Kidney (tissue), 14 donors: ENCODE results near the gene PTPRJ. TPM values are rescaled to one million over a fixed set of nuclear protein-coding genes. Genes with fewer than 3 reads are reported as not detected.

Experiments used
- DNase-seq, 5 donors: peaks; one replicate each; pipeline ENCODE4 v3.0.0-alpha.2; 2013 to 2020
- FAIRE-seq: peaks from 2 replicates; lab custom pipeline; 2012; peaks lifted over from hg19 to GRCh38; lab: Jason Lieb, UNC
- H3K27ac ChIP-seq, 2 donors: one replicate each; pipeline ENCODE4 v1.7.0; 2013; ENCODE audit warnings: low read depth in 2 of 2, low read length in 2 of 2, inconsistent platforms in 1 of 2
- H3K27me3 ChIP-seq: one replicate; pipeline ENCODE4 v1.7.1; 2013; ENCODE audit warnings: low read length, inconsistent platforms; ENCODE audit not compliant: control insufficient read depth, insufficient read depth
- H3K36me3 ChIP-seq, 3 donors: one replicate each; pipeline versions ENCODE4 v1.7.0 to v1.7.1; 2013; ENCODE audit warnings: low read length in 3 of 3, control low read depth in 1 of 3, inconsistent platforms in 1 of 3; ENCODE audit not compliant: insufficient read depth in 3 of 3, control insufficient read depth in 2 of 3
- H3K4me1 ChIP-seq, 3 donors: one replicate each; pipeline versions ENCODE4 v1.7.0 to v1.7.1; 2013; ENCODE audit warnings: low read length in 3 of 3, inconsistent platforms in 1 of 3, low read depth in 1 of 3; ENCODE audit not compliant: control insufficient read depth in 2 of 3, insufficient read depth in 2 of 3
- H3K4me3 ChIP-seq, 3 donors: one replicate each; pipeline versions ENCODE4 v1.7.0 to v1.8.1; 2013; ENCODE audit warnings: low read length in 3 of 3, control low read depth in 1 of 3, inconsistent platforms in 1 of 3
- H3K9ac ChIP-seq, 3 donors: one replicate each; pipeline versions ENCODE4 v1.7.0 to v1.7.1; 2013; ENCODE audit warnings: low read length in 3 of 3, control low read depth in 1 of 3, inconsistent platforms in 1 of 3
- H3K9me3 ChIP-seq, 3 donors: one replicate each; pipeline versions ENCODE4 v1.7.0 to v1.7.1; 2013; ENCODE audit warnings: low read length in 3 of 3, control low read depth in 1 of 3, inconsistent platforms in 1 of 3; ENCODE audit not compliant: control insufficient read depth in 2 of 3, insufficient read depth in 1 of 3
- intact Hi-C: fragments of 100-400 bp; cut with DNase I; formaldehyde crosslinking; loops from one replicate; pipeline ENCODE4 v1.11.1; 2022
- polyA plus RNA-seq: library from polyadenylated mRNA; stranded (reverse); fragments of 350-450 nt; fragmentation: Illumina TruSeq; extraction: RNeasy Lipid Tissue Mini Kit (QIAGEN cat#74804); gene quantifications from one replicate; pipeline ENCODE4 v1.2.3, GENCODE V29; 2014; ENCODE audit warnings: low read depth, low replicate concordance; ENCODE audit not compliant: insufficient read depth
- total RNA-seq: library from RNA; stranded (reverse); fragmentation: NEBNext Ultra II Directional; extraction: Animal tissue kit (Norgen Biotek cat#: 25700); gene quantifications from one replicate; pipeline ENCODE4 v1.2.1, GENCODE V29; 2021
- TF ChIP-seq, protein P1 (sequence below): IDR thresholded peaks from 3 replicates; pipeline ENCODE4 v1.5.1; 2012; ENCODE audit warnings: mild to moderate bottlenecking, moderate library complexity, borderline replicate concordance; ENCODE audit not compliant: insufficient read depth; ENCODE audit errors: extremely low read depth
- donor health status: control.
- donor health status: control.
- donor health status: control.
- donor health status: control.
- donor health status: control.
- donor health status: DM: yes; HTN: yes; CAD: no.
- donor health status: Normal renal cell carcinoma (clear cell type).

The PTPRJ gene
- total and polyA plus RNA-seq, 2 donors from 2014 or later, result 9.2 to 80.5 TPM

DNA sequence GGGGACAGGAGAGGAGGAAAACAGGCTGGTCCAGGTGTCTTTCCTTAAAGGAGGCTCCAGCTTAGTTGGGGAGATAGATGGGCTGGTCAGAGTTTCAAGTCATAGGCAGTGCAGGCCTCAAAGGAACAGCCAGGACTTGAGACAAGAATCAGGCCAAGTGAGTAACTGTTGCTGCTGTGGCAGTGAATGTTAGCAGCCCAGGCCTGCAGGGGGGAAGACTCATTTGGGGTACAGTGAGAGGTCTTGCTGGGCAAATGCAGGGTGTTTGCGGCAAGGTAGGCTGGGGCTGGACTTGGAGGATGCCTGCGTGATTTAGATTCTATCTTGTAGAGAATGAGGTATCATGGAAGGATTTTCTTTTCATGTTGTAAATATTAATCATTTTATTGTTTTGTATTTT lies 24.1 kb downstream of the PTPRJ start:
- no peaks in the 10 kb centered on the region for H3K36me3 ChIP-seq
- peaks cover 0 to 31% (median 23%) of the 10 kb centered on the region in 3 donors for H3K4me1 ChIP-seq
- peak overlapping the region in 1 of 2 donors; percentile 76 for H3K27ac ChIP-seq
- H3K9ac ChIP-seq, result no peak overlapping the region
- no peaks in the 10 kb centered on the region for H3K27me3 ChIP-seq
- intact Hi-C loops, result no loop called here
- TF ChIP-seq, protein P1, sequence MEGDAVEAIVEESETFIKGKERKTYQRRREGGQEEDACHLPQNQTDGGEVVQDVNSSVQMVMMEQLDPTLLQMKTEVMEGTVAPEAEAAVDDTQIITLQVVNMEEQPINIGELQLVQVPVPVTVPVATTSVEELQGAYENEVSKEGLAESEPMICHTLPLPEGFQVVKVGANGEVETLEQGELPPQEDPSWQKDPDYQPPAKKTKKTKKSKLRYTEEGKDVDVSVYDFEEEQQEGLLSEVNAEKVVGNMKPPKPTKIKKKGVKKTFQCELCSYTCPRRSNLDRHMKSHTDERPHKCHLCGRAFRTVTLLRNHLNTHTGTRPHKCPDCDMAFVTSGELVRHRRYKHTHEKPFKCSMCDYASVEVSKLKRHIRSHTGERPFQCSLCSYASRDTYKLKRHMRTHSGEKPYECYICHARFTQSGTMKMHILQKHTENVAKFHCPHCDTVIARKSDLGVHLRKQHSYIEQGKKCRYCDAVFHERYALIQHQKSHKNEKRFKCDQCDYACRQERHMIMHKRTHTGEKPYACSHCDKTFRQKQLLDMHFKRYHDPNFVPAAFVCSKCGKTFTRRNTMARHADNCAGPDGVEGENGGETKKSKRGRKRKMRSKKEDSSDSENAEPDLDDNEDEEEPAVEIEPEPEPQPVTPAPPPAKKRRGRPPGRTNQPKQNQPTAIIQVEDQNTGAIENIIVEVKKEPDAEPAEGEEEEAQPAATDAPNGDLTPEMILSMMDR, result no peak
- no peak for FAIRE-seq
- no peaks in the 10 kb centered on the region for H3K9me3 ChIP-seq
- no peak overlapping the region for H3K4me3 ChIP-seq
- DNase-seq, result no peak

DNA sequence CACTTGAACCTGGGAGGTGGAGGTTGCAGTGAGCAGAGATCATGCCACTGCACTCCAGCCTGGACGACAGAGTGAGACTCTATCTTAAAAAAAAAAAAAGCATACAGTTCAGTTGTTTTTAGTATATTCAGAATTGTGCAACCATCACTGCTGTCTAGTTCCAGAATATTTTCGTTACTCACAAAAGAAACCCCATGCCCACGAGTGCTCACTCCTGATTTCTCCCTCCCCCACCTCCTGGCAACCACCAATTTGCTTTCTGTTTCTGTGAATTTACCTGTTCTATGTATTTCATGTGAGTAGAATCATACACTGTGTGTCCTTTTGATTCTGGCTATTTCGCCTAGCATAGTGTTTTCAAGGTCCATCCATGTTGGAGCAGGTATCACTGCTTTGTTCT lies 24.8 kb downstream of the PTPRJ start:
- intact Hi-C loops, result no loop called here
- Histone ChIP-seq H3K4me1 (peaks cover 0 to 29% (median 21%) of the 10 kb centered on the region in 3 donors), H3K36me3 (no peaks in the 10 kb centered on the region), H3K4me3 (no peak overlapping the region), H3K9ac (no peak overlapping the region), H3K27ac (peak overlapping the region in 1 of 2 donors; percentile 23), H3K9me3 (no peaks in the 10 kb centered on the region), H3K27me3 (no peaks in the 10 kb centered on the region)
- DNase-seq, result no peak
- TF ChIP-seq, protein P1, result no peak
- FAIRE-seq, result no peak

DNA sequence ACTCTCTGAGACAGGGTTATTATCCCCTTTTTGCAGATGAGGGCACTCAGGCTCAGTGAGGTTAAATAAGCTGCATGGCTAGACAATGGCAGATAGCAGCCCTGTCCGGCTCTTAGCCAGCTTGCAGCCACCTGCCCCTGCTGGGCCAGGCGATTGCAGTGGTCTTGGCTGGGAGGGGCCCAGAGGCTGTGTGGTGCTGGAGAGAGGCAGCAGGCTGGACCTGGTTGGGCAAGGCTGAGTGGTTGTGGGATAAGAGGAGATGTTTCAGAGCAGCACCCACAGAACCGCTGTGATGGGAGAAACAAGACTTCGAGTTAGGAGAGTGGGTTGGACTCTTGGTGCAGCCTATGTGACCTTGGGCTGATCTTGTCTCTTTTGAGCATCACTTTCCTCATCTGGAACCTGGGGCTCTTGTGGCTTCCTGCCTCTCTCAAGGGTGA lies 25.5 kb downstream of the PTPRJ start:
- H3K27ac ChIP-seq, result peak overlapping the region in 1 of 2 donors; percentile 23
- H3K36me3 ChIP-seq, result no peaks in the 10 kb centered on the region
- H3K9me3 ChIP-seq, result no peaks in the 10 kb centered on the region
- FAIRE-seq, result no peak
- no peaks in the 10 kb centered on the region for H3K27me3 ChIP-seq
- peaks cover 0 to 28% (median 16%) of the 10 kb centered on the region in 3 donors for H3K4me1 ChIP-seq
- DNase-seq, result no peak
- H3K9ac ChIP-seq, result no peak overlapping the region
- TF ChIP-seq, protein P1, result no peak
- no peak overlapping the region for H3K4me3 ChIP-seq
- intact Hi-C loops, result no loop called here
